ENCODE data around the gene MROH8. TPM values are rescaled to one million over a fixed set of nuclear protein-coding genes. Genes with fewer than 3 reads are reported as not detected.

MROH8 gene
- total RNA-seq, 1 experiment from 2014 or later, result 1.8 TPM

GRCh38 chr20:37193821-37194220 lies 14.5 kb upstream of the MROH8 start:
- Histone ChIP-seq H3K4me3 (ENCODE audit: low read depth in 2 of 2, low read length in 2 of 2) (no peak overlapping the region), H3K9me3 (ENCODE audit: control insufficient read depth, insufficient read depth, low read depth, low read length) (no peaks in the 10 kb centered on the region), H3K27ac (ENCODE audit: low read length) (no peak overlapping the region), H3K4me1 (ENCODE audit: control insufficient read depth, insufficient read depth, low read length) (no peaks in the 10 kb centered on the region; the same call in 1 of the 2 replicates), H3K27me3 (ENCODE audit: control insufficient read depth, insufficient read depth, low read length) (no peaks in the 10 kb centered on the region), H3K36me3 (ENCODE audit: control insufficient read depth, insufficient read depth, low read length) (peaks cover 11% of the 10 kb centered on the region)
- intact Hi-C loops (cut with micrococcal nuclease; ENCODE audit: unreplicated experiment), result no loop called here
- DNase-seq (ENCODE audit: low read depth, low spot score) (no peak), ATAC-seq (no peak)
- in situ Hi-C loops (cut with HindIII; ENCODE audit: low pct_unique_long_range_greater_than_20kb, low sequenced_read_pairs), result no loop called here
- no peak for TF ChIP-seq REST (IDR thresholded peaks at IDR 0.05; ENCODE audit: insufficient read depth in 1 of 2, low read depth in 2 of 2, low read length in 1 of 2)
- TF ChIP-seq, protein P1, sequence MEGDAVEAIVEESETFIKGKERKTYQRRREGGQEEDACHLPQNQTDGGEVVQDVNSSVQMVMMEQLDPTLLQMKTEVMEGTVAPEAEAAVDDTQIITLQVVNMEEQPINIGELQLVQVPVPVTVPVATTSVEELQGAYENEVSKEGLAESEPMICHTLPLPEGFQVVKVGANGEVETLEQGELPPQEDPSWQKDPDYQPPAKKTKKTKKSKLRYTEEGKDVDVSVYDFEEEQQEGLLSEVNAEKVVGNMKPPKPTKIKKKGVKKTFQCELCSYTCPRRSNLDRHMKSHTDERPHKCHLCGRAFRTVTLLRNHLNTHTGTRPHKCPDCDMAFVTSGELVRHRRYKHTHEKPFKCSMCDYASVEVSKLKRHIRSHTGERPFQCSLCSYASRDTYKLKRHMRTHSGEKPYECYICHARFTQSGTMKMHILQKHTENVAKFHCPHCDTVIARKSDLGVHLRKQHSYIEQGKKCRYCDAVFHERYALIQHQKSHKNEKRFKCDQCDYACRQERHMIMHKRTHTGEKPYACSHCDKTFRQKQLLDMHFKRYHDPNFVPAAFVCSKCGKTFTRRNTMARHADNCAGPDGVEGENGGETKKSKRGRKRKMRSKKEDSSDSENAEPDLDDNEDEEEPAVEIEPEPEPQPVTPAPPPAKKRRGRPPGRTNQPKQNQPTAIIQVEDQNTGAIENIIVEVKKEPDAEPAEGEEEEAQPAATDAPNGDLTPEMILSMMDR (IDR thresholded peaks at IDR 0.05), result no peak
- TF ChIP-seq POLR2AphosphoS5 (IDR thresholded peaks at IDR 0.05; ENCODE audit: low read depth, low read length), result no peak
- POLR2A ChIA-PET, result no interaction called here
- BruUV-seq (replicated peaks), result no TSS peak
- CTCF ChIA-PET, result interaction anchor here (0.6 kb wide), 1 partner anchor 784 kb away, joined by 3 read pairs; no protein-coding TSS in a partner anchor

GRCh38 chr20:37193226-37193625 lies 13.9 kb upstream of the MROH8 start:
- ATAC-seq (no peak), DNase-seq (ENCODE audit: low read depth, low spot score) (no peak)
- no peaks in the 10 kb centered on the region for H3K27me3 ChIP-seq (ENCODE audit: control insufficient read depth, insufficient read depth, low read length)
- no peaks in the 10 kb centered on the region; the same call in 1 of the 2 replicates for H3K4me1 ChIP-seq (ENCODE audit: control insufficient read depth, insufficient read depth, low read length)
- H3K9me3 ChIP-seq (ENCODE audit: control insufficient read depth, insufficient read depth, low read depth, low read length), result no peaks in the 10 kb centered on the region
- no TSS peak for BruUV-seq (replicated peaks)
- POLR2A ChIA-PET, result no interaction called here
- no peak overlapping the region for H3K4me3 ChIP-seq (ENCODE audit: low read depth in 2 of 2, low read length in 2 of 2)
- intact Hi-C loops (cut with micrococcal nuclease; ENCODE audit: unreplicated experiment), result no loop called here
- H3K27ac ChIP-seq (ENCODE audit: low read length), result no peak overlapping the region
- H3K36me3 ChIP-seq (ENCODE audit: control insufficient read depth, insufficient read depth, low read length), result peaks cover 9% of the 10 kb centered on the region
- CTCF ChIA-PET, result interaction anchor here (0.6 kb wide), 1 partner anchor 785 kb away, joined by 3 read pairs; no protein-coding TSS in a partner anchor
- in situ Hi-C loops (cut with HindIII; ENCODE audit: low pct_unique_long_range_greater_than_20kb, low sequenced_read_pairs), result no loop called here
- TF ChIP-seq, protein P1 (IDR thresholded peaks at IDR 0.05), result no peak
- no peak for TF ChIP-seq TCF7L2 (IDR thresholded peaks at IDR 0.05; ENCODE audit: low read depth, low read length)
- TF ChIP-seq REST (IDR thresholded peaks at IDR 0.05; ENCODE audit: insufficient read depth in 1 of 2, low read depth in 2 of 2, low read length in 1 of 2), result no peak
- no peak for TF ChIP-seq POLR2AphosphoS5 (IDR thresholded peaks at IDR 0.05; ENCODE audit: low read depth, low read length)
- TF ChIP-seq SIN3A (IDR thresholded peaks at IDR 0.05; ENCODE audit: borderline replicate concordance, insufficient read depth, low read depth, low read length), result no peak

Measured in Panc1 (cell line).